RPMI7951 (cell line): ENCODE data around the gene PTPN14. TPM values are rescaled to one million over a fixed set of nuclear protein-coding genes. Genes with fewer than 3 reads are reported as not detected.

Experiments
- DNase-seq: peaks from one replicate; pipeline ENCODE4 v3.0.0-alpha.2; 2012; ENCODE audit warnings: low read depth
- total RNA-seq: library from RNA; depleted of rRNA; stranded (reverse); fragments of >200 nt; shearing (Covaris generic); gene quantifications from 2 replicates; pipeline ENCODE4 v1.2.3, GENCODE V29; 2014

PTPN14 gene
- total RNA-seq, 1 experiment from 2014 or later: 29.0 TPM

GRCh38 chr1:214369364-214369763, 182.0 kb downstream of the PTPN14 start:
- no peak for DNase-seq

- no peak for DNase-seq
These were observed 183.6 kb downstream of the PTPN14 start for GRCh38 chr1:214367841-214368240.

- no peak for DNase-seq
These were observed 186.6 kb downstream of the PTPN14 start for GRCh38 chr1:214364786-214365295.

GRCh38 chr1:214364386-214364785, 187.0 kb downstream of the PTPN14 start:
- peak; percentile 37 for DNase-seq

- DNase-seq: no peak
These were observed 188.0 kb downstream of the PTPN14 start for GRCh38 chr1:214363386-214363785.

GRCh38 chr1:214362188-214362882, 189.1 kb downstream of the PTPN14 start:
- peak; percentile 78 for DNase-seq

- DNase-seq: no peak
These were observed 189.8 kb downstream of the PTPN14 start for GRCh38 chr1:214361636-214362035.

GRCh38 chr1:214360525-214361164, 190.8 kb downstream of the PTPN14 start:
- no peak for DNase-seq

GRCh38 chr1:214360116-214360515, 191.3 kb downstream of the PTPN14 start:
- no peak for DNase-seq

GRCh38 chr1:214354440-214355148, 196.8 kb downstream of the PTPN14 start:
- no peak for DNase-seq

- DNase-seq: peak; percentile 58
These were observed 198.6 kb downstream of the PTPN14 start for GRCh38 chr1:214352838-214353237.

- DNase-seq: no peak
These were observed 199.7 kb downstream of the PTPN14 start for GRCh38 chr1:214351551-214352277.

- DNase-seq: no peak
These were observed 201.6 kb downstream of the PTPN14 start for GRCh38 chr1:214349781-214350180.

GRCh38 chr1:214349008-214349407, 202.4 kb downstream of the PTPN14 start:
- DNase-seq: no peak

- DNase-seq: no peak
These were observed 206.5 kb downstream of the PTPN14 start for GRCh38 chr1:214344897-214345296.

GRCh38 chr1:214342525-214342924, 208.9 kb downstream of the PTPN14 start:
- no peak for DNase-seq

- DNase-seq: no peak
These were observed 209.5 kb downstream of the PTPN14 start for GRCh38 chr1:214341932-214342331.

- DNase-seq: no peak
These were observed 209.9 kb downstream of the PTPN14 start for GRCh38 chr1:214341459-214341858.

- no peak for DNase-seq
These were observed 213.2 kb downstream of the PTPN14 start for GRCh38 chr1:214338212-214338611.

GRCh38 chr1:214337511-214337910, 213.9 kb downstream of the PTPN14 start:
- DNase-seq: peak; percentile 24

GRCh38 chr1:214337015-214337414, 214.4 kb downstream of the PTPN14 start:
- DNase-seq: no peak

GRCh38 chr1:214335567-214335966, 215.8 kb downstream of the PTPN14 start:
- DNase-seq: no peak
